ENCODE data around the gene CYSTM1. TPM values are rescaled to one million over a fixed set of nuclear protein-coding genes. Genes with fewer than 3 reads are reported as not detected.

The CYSTM1 gene
- total RNA-seq, 2 experiments from 2014 or later = 16.8 to 23.0 TPM

DNA sequence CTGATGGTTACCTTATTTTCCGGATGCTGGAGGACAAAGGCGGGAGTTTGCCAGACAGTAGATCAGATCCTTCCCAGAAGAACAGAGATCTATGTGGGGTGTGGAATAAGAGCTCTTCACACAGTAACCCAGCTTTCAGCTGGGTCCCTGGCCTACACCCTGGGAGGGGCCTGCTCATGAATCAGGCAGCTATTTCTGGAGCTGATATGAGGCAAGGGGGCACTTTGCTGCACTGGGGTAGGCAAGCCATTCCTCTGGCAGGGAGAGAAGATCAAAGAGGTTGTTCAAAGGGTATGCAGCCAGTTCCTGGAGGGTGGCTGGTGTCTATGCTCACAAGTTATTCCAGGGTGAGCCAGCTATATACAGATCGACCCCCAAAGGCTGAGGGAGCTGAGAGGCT lies 48.6 kb downstream of the CYSTM1 start:
- H3K27ac Mint-ChIP-seq = no peak overlapping the region
- H3K9me3 Mint-ChIP-seq (ENCODE audit: low read depth) = no peaks in the 10 kb centered on the region
- no peak overlapping the region for H3K4me3 Mint-ChIP-seq
- DNase-seq = no peak
- peaks cover 1% of the 10 kb centered on the region for H3K36me3 Mint-ChIP-seq
- no peaks in the 10 kb centered on the region for H3K27me3 Mint-ChIP-seq
- ATAC-seq = no peak
- CTCF ChIA-PET = no interaction called here
- H3K4me1 Mint-ChIP-seq = peaks cover 22% of the 10 kb centered on the region

GRCh38 chr5:140224658-140225057 lies 49.7 kb downstream of the CYSTM1 start:
- DNase-seq = no peak
- peaks cover 1% of the 10 kb centered on the region for H3K36me3 Mint-ChIP-seq
- H3K4me3 Mint-ChIP-seq = no peak overlapping the region
- no peaks in the 10 kb centered on the region for H3K27me3 Mint-ChIP-seq
- peaks cover 20% of the 10 kb centered on the region for H3K4me1 Mint-ChIP-seq
- CTCF ChIA-PET = no interaction called here
- no peak overlapping the region for H3K27ac Mint-ChIP-seq
- no peaks in the 10 kb centered on the region for H3K9me3 Mint-ChIP-seq (ENCODE audit: low read depth)
- ATAC-seq = no peak

DNA sequence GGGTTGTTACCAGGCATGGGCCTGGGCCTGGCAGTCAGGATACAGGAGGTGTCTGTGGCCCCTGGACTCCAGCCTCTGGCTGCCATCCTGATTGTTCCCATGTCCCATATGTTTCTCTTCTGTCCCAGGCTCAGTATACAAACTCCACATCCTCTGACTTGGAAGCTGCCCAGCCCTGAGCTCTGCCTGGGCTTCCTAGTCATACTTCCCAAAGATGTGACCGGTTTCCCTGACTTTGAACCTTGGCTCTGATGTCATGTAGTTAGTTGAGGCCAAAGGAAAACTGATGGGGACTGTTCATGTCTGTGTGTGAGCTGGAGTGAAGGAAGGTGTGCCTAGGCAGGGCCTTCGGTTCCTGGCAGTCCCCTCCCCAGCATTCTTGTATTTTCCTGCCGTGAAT lies 50.4 kb downstream of the CYSTM1 start:
- CTCF ChIA-PET = no interaction called here
- H3K36me3 Mint-ChIP-seq = peaks cover 1% of the 10 kb centered on the region
- no peak overlapping the region for H3K27ac Mint-ChIP-seq
- DNase-seq (no peak), ATAC-seq (no peak)
- H3K4me3 Mint-ChIP-seq = no peak overlapping the region
- H3K9me3 Mint-ChIP-seq (ENCODE audit: low read depth) = no peaks in the 10 kb centered on the region
- H3K27me3 Mint-ChIP-seq = no peaks in the 10 kb centered on the region
- peaks cover 13% of the 10 kb centered on the region for H3K4me1 Mint-ChIP-seq

DNA sequence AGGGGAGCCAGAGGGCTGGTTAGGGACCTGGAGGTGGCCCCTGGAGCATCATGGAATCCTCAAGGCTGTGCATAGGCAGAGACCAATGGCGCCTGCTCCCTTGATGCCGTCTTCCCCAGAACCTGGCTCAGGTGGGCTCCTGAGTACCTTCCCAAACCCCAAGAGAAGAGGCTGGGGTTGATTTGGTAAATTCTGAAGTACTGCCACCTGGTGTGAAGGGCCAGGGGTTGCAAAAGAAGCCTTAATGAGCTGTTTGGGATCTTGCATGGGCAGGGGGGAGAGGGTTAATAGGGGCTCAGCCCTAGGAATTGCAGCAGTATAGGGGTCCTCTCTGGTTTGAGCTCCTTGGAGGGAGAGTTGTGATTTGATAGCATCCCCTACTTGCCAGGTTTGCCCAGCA lies 52.1 kb downstream of the CYSTM1 start:
- Mint-ChIP-seq H3K27me3 (no peaks in the 10 kb centered on the region), H3K4me1 (peaks cover 1% of the 10 kb centered on the region), H3K9me3 (ENCODE audit: low read depth) (no peaks in the 10 kb centered on the region), H3K27ac (no peak overlapping the region), H3K36me3 (no peaks in the 10 kb centered on the region), H3K4me3 (no peak overlapping the region)
- DNase-seq (no peak), ATAC-seq (no peak)
- CTCF ChIA-PET = no interaction called here

- Mint-ChIP-seq H3K27ac (no peak overlapping the region), H3K9me3 (ENCODE audit: low read depth) (no peaks in the 10 kb centered on the region), H3K4me3 (no peak overlapping the region), H3K4me1 (no peaks in the 10 kb centered on the region), H3K27me3 (no peaks in the 10 kb centered on the region), H3K36me3 (no peaks in the 10 kb centered on the region)
- no peak for ATAC-seq
- no peak for DNase-seq
- CTCF ChIA-PET = interaction anchor here (1.6 to 2.0 kb wide), 2 partner anchors 11 to 123 kb away, joined by 5 to 10 read pairs; no protein-coding TSS in a partner anchor
These were observed 53.4 kb downstream of the CYSTM1 start for GRCh38 chr5:140228364-140228837.

DNA sequence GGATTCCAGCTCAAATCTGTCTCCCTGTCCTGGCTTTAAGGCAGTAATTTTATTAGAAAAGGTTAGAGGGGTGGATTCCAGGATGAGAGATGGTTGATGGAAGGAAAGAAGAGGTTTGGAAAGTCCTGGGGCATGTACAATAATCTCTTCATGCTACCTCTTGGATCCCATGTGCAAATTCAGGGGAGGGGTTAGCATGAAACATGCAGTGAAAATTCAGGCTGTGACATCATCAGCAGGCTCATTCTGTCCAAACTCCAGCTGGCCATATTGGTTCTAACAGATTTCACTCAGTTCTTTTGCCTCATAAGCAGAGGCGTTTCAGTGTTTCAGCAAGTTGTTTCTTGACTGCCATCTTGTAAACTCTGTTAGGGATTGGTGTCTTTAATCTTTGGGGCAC lies 55.4 kb downstream of the CYSTM1 start:
- H3K4me1 Mint-ChIP-seq = no peaks in the 10 kb centered on the region
- CTCF ChIA-PET = interaction anchor here (2.0 to 25.5 kb wide), 2 partner anchors 9 to 118 kb away, joined by 10 to 657 read pairs; partner anchors contain the start of gene HBEGF
- no peaks in the 10 kb centered on the region for H3K9me3 Mint-ChIP-seq (ENCODE audit: low read depth)

DNA sequence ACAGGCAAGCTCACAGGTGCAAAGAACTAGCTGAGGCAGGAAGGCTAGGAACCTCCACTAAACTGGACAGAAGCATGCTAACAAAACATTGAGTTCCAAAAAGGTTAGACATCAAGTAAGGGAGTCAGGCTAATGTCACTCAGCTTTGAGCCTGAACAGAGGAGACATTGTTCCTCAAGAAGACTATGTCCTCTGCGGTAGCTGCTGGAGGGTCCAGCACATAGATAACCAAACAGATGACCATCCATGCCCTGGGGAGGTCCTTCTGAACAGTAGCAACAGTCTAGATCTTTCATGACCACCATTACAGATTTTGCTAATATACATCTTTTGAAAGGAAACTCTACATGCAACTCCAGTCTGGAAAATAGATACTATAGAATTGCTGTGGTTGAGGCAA lies 57.7 kb downstream of the CYSTM1 start:
- H3K4me3 Mint-ChIP-seq = no peak overlapping the region
- H3K27ac Mint-ChIP-seq = no peak overlapping the region

More for the DNA sequence above, 55.4 kb downstream of the CYSTM1 start:
- H3K27ac Mint-ChIP-seq = no peak overlapping the region
- no peak overlapping the region for H3K4me3 Mint-ChIP-seq
- ATAC-seq (no peak), DNase-seq (no peak)
- no peaks in the 10 kb centered on the region for H3K27me3 Mint-ChIP-seq
- no peaks in the 10 kb centered on the region for H3K36me3 Mint-ChIP-seq

GRCh38 chr5:140234377-140234989 lies 59.5 kb downstream of the CYSTM1 start:
- H3K4me1 Mint-ChIP-seq = no peaks in the 10 kb centered on the region
- ATAC-seq = no peak
- H3K4me3 Mint-ChIP-seq = no peak overlapping the region
- H3K27me3 Mint-ChIP-seq = no peaks in the 10 kb centered on the region
- no peak overlapping the region for H3K27ac Mint-ChIP-seq
- H3K36me3 Mint-ChIP-seq = no peaks in the 10 kb centered on the region
- CTCF ChIA-PET = interaction anchor here (1.2 to 25.5 kb wide), 2 partner anchors 9 to 114 kb away, joined by 3 to 657 read pairs; partner anchors contain the start of gene HBEGF
- DNase-seq = no peak
- H3K9me3 Mint-ChIP-seq (ENCODE audit: low read depth) = no peaks in the 10 kb centered on the region

More for the DNA sequence above, 57.7 kb downstream of the CYSTM1 start:
- no peak for ATAC-seq
- Mint-ChIP-seq H3K4me1 (no peaks in the 10 kb centered on the region), H3K9me3 (ENCODE audit: low read depth) (no peaks in the 10 kb centered on the region), H3K27me3 (no peaks in the 10 kb centered on the region), H3K36me3 (no peaks in the 10 kb centered on the region)
- CTCF ChIA-PET = interaction anchor here (1.2 to 25.5 kb wide), 3 partner anchors 12 to 130 kb away, joined by 4 to 657 read pairs (median 5); partner anchors contain the start of gene HBEGF
- DNase-seq = no peak

DNA sequence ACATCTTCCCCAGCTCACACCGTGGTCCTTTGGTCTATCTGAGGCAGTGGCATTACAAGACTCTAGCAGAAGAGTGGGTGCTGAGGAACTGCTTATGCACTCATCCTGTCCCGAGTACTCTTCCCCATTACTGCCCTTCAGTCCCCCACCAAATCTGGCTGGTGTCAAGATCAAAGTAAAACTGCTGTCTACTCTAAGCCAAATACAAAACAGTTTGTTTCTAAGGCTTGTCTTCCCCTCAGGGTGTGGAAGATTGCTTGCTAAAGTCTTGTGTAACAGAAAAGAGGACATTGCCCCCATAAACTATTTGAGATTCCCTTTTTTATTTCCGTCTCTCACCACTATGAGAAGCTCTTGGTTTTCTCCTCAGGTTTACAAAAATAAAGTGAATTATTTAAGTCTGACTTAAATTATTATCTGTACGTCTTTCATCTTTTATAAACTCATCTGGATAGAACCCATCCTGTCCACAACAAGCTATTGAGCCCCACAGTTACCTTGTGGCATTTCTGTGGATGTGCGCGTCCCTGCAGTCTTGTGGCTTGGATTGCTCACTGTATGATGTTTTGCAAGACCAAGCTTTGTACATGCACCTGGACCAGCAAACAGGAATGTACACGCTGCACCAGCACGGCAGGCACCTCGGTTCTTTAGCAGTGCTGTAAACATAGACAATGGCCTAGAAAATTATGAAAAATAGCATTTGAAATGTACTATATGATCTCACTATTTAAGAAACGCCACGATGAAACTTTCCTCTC lies 61.0 kb downstream of the CYSTM1 start:
- ATAC-seq (no peak), DNase-seq (no peak)
- H3K36me3 Mint-ChIP-seq = no peaks in the 10 kb centered on the region
- H3K4me3 Mint-ChIP-seq = no peak overlapping the region
- CTCF ChIA-PET = interaction anchor here (1.2 to 25.5 kb wide), 4 partner anchors 8 to 137 kb away, joined by 5 to 657 read pairs (median 6); partner anchors contain the start of gene HBEGF
- H3K9me3 Mint-ChIP-seq (ENCODE audit: low read depth) = no peaks in the 10 kb centered on the region
- no peaks in the 10 kb centered on the region for H3K27me3 Mint-ChIP-seq
- H3K27ac Mint-ChIP-seq = no peak overlapping the region
- H3K4me1 Mint-ChIP-seq = no peaks in the 10 kb centered on the region

DNA sequence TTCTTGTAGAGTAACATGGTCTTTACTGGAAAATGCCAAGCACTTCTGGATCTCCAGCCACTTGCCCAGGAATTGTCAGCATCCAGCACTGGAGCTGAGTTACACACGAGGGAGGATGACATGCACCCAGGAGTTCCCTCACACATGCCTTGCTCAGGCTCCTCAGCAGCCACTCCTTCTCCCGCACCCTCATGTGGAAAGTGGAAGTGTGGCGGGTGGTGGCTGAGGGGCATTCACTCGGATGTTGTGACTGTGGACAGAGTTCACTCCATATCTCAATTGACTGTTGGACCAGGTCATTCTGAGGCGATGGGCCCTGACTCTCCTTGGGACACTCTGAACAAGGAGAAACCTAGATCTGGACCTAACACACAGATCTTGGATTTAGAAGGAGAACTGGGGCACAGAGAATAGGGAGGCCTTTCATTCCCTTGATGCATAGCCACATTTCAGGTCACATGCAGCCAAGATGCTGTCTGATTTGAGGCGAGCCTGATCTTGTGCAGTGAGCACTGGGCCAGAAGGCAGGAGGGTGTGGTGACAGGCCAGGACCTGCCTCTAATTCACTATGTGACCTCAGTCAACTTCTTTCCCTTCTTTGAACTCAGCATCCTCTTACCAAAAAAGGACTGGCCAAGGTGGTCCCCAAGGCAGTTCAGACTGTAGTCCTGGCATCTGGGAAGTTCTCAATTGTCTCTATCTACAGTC lies 62.1 kb downstream of the CYSTM1 start:
- no peak overlapping the region for H3K27ac Mint-ChIP-seq
- H3K4me1 Mint-ChIP-seq = no peaks in the 10 kb centered on the region
- DNase-seq = no peak
- H3K4me3 Mint-ChIP-seq = no peak overlapping the region
- CTCF ChIA-PET = interaction anchor here (1.3 to 25.5 kb wide), 4 partner anchors 111 to 310 kb away, joined by 3 to 657 read pairs (median 5); partner anchors contain the start of genes EIF4EBP3 and HBEGF
- no peak for ATAC-seq
- no peaks in the 10 kb centered on the region for H3K36me3 Mint-ChIP-seq
- no peaks in the 10 kb centered on the region for H3K9me3 Mint-ChIP-seq (ENCODE audit: low read depth)
- no peaks in the 10 kb centered on the region for H3K27me3 Mint-ChIP-seq

DNA sequence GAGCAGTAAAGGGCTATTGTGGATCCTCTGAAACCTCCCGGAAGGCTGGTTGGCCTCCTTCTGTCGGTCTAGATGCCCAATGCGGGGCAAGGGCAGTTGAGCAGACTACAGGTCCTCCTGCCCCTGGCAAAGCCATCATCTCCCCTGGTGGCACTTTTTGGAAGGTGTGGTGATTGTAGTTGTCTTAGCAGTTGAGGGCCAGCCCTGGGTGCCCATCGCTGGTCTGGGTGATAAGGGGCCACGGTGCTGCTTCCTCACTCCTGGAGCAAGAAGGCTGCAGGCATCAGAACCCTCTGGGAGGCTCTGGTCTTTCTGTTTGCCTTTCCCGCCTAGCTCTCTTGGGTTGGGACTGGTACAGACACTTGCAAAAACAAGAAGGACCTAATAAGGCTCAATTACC lies 63.8 kb downstream of the CYSTM1 start:
- no peaks in the 10 kb centered on the region for H3K9me3 Mint-ChIP-seq (ENCODE audit: low read depth)
- H3K27me3 Mint-ChIP-seq = no peaks in the 10 kb centered on the region
- no peak for ATAC-seq
- H3K4me1 Mint-ChIP-seq = no peaks in the 10 kb centered on the region
- CTCF ChIA-PET = interaction anchor here (1.0 to 25.5 kb wide), 11 partner anchors 9 to 481 kb away, joined by 3 to 657 read pairs (median 5); partner anchors contain the start of gene HBEGF
- H3K27ac Mint-ChIP-seq = no peak overlapping the region
- H3K36me3 Mint-ChIP-seq = no peaks in the 10 kb centered on the region
- H3K4me3 Mint-ChIP-seq = no peak overlapping the region
- DNase-seq = no peak

DNA sequence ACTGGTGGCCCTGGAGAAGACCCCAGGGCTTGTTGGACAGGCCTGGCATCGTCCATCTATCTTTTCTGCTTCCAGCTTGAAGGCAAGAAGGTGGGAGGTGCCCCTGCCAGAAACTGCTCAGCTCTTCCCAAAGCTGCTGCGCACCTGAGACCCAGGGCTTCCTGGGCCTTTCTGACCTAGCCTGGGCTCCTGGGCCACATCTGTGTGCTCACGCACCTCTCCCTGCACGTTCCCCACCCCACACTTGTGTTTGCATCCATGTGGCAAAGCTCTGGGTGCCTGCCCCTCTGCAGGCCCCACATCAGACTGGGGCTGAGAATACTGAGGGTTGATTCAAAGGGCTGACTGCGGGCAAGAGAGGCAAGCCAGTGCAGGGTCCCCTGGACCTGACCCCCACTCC lies 64.5 kb downstream of the CYSTM1 start:
- CTCF ChIA-PET = interaction anchor here (0.9 to 25.5 kb wide), 23 partner anchors 9 to 486 kb away, joined by 3 to 657 read pairs (median 5); partner anchors contain the start of gene HBEGF
- peaks cover 2% of the 10 kb centered on the region for H3K36me3 Mint-ChIP-seq
- H3K9me3 Mint-ChIP-seq (ENCODE audit: low read depth) = no peaks in the 10 kb centered on the region
- H3K4me3 Mint-ChIP-seq = no peak overlapping the region
- no peak overlapping the region for H3K27ac Mint-ChIP-seq
- DNase-seq (no peak), ATAC-seq (peak; percentile 11)
- H3K4me1 Mint-ChIP-seq = peaks cover 2% of the 10 kb centered on the region
- H3K27me3 Mint-ChIP-seq = no peaks in the 10 kb centered on the region

Data from activated CD8-positive, alpha-beta memory T cell treated with anti-CD3 and anti-CD28 coated beads, Interleukin-2, amount 10 ng/mL, durations not matched to agents 7 days and 5 days (primary cell).